ENCODE measurements around the gene PADI3. TPM values are rescaled to one million over a fixed set of nuclear protein-coding genes. Genes with fewer than 3 reads are reported as not detected.

PADI3 gene
- total and polyA plus RNA-seq, 8 donors, result 0.04 TPM; not detected in 7

- ATAC-seq (no peak), DNase-seq (no peak)
- no peak for TF ChIP-seq CTCF (IDR thresholded peaks at IDR 0.05)
- no peaks in the 10 kb centered on the region for H3K36me3 ChIP-seq
- H3K4me3 ChIP-seq, result no peak overlapping the region
- H3K27me3 ChIP-seq, result peaks cover 0 to 37% of the 10 kb centered on the region in 2 donors
- no peak overlapping the region for H3K27ac ChIP-seq
- no peaks in the 10 kb centered on the region for H3K9me3 ChIP-seq
- intact Hi-C loops (cut with DNase I), result no loop called here
- H3K4me1 ChIP-seq, result peaks cover 0 to 30% of the 10 kb centered on the region in 2 donors
Measured at GRCh38 chr1:17277511-17278159, 28.7 kb downstream of the PADI3 start.

GRCh38 chr1:17278996-17279830 is 30.3 kb downstream of the PADI3 start:
- ATAC-seq (no peak), DNase-seq (no peak)
- intact Hi-C loops (cut with DNase I), result no loop called here
- H3K27me3 ChIP-seq, result peaks cover 0 to 42% of the 10 kb centered on the region in 2 donors
- H3K9me3 ChIP-seq, result no peaks in the 10 kb centered on the region
- peaks cover 0 to 37% of the 10 kb centered on the region in 2 donors for H3K4me1 ChIP-seq
- no peak for TF ChIP-seq CTCF (IDR thresholded peaks at IDR 0.05)
- no peak overlapping the region for H3K4me3 ChIP-seq
- H3K27ac ChIP-seq, result no peak overlapping the region
- H3K36me3 ChIP-seq, result no peaks in the 10 kb centered on the region

- intact Hi-C loops (cut with DNase I), result no loop called here
- Histone ChIP-seq H3K4me3 (no peak overlapping the region), H3K36me3 (no peaks in the 10 kb centered on the region), H3K27me3 (peaks cover 0 to 40% of the 10 kb centered on the region in 2 donors), H3K9me3 (no peaks in the 10 kb centered on the region), H3K27ac (no peak overlapping the region), H3K4me1 (peaks cover 0 to 39% of the 10 kb centered on the region in 2 donors)
- no peak for ATAC-seq
- DNase-seq, result no peak
- TF ChIP-seq CTCF (IDR thresholded peaks at IDR 0.05), result no peak
Measured at GRCh38 chr1:17280436-17280835, 31.5 kb downstream of the PADI3 start.

GRCh38 chr1:17280894-17281293 is 32.0 kb downstream of the PADI3 start:
- Histone ChIP-seq H3K36me3 (no peaks in the 10 kb centered on the region), H3K4me1 (peaks cover 0 to 39% of the 10 kb centered on the region in 2 donors), H3K9me3 (no peaks in the 10 kb centered on the region), H3K4me3 (no peak overlapping the region), H3K27ac (peak overlapping the region in 1 of 2 donors; percentile 81), H3K27me3 (peaks cover 0 to 41% of the 10 kb centered on the region in 2 donors)
- no peak for TF ChIP-seq CTCF (IDR thresholded peaks at IDR 0.05)
- ATAC-seq, result no peak
- intact Hi-C loops (cut with DNase I), result no loop called here
- DNase-seq, result no peak

- intact Hi-C loops (cut with DNase I), result no loop called here
- DNase-seq (peak in 1 of 4 donors; percentile 76), ATAC-seq (no peak)
- peaks cover 0 to 35% of the 10 kb centered on the region in 2 donors for H3K4me1 ChIP-seq
- no peak for TF ChIP-seq CTCF (IDR thresholded peaks at IDR 0.05)
- no peaks in the 10 kb centered on the region for H3K9me3 ChIP-seq
- no peaks in the 10 kb centered on the region for H3K36me3 ChIP-seq
- peak overlapping the region in 1 of 2 donors; percentile 81 for H3K27ac ChIP-seq
- no peak overlapping the region for H3K4me3 ChIP-seq
- peaks cover 0 to 32% of the 10 kb centered on the region in 2 donors for H3K27me3 ChIP-seq
Measured at GRCh38 chr1:17281775-17282181, 32.9 kb downstream of the PADI3 start.
